Uterus (tissue), 2 donors: ENCODE data around the gene OPCML.

Experiments
- POLR2A ChIP-seq, 2 donors: fragments of 450-650 bp; IDR thresholded peaks; one replicate each; pipeline ENCODE4 v1.6.1; 2016; ENCODE audit warnings: antibody characterized with exemption in 2 of 2, mild to moderate bottlenecking in 1 of 2, moderate library complexity in 1 of 2
- TF ChIP-seq, protein P1 (sequence below), 4 experiments: fragments of 200-600 bp in 2 of 4; fragments of 450-650 bp in 2 of 4; sonication (generic) in 2 of 4; IDR thresholded peaks; one replicate each; pipeline ENCODE4 v1.5.1; 2016 to 2019; ENCODE audit warnings: antibody characterized with exemption in 4 of 4, mild to moderate bottlenecking in 2 of 4, moderate library complexity in 1 of 4

- TF ChIP-seq, protein P1, sequence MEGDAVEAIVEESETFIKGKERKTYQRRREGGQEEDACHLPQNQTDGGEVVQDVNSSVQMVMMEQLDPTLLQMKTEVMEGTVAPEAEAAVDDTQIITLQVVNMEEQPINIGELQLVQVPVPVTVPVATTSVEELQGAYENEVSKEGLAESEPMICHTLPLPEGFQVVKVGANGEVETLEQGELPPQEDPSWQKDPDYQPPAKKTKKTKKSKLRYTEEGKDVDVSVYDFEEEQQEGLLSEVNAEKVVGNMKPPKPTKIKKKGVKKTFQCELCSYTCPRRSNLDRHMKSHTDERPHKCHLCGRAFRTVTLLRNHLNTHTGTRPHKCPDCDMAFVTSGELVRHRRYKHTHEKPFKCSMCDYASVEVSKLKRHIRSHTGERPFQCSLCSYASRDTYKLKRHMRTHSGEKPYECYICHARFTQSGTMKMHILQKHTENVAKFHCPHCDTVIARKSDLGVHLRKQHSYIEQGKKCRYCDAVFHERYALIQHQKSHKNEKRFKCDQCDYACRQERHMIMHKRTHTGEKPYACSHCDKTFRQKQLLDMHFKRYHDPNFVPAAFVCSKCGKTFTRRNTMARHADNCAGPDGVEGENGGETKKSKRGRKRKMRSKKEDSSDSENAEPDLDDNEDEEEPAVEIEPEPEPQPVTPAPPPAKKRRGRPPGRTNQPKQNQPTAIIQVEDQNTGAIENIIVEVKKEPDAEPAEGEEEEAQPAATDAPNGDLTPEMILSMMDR (IDR thresholded peaks at IDR 0.05): no peak
- TF ChIP-seq POLR2A (IDR thresholded peaks at IDR 0.05): no peak
These were observed 479.1 kb downstream of the OPCML start for GRCh38 chr11:133053124-133053776.
